Astrocyte (in vitro differentiated cells and primary cell): ENCODE data around the gene DNAJC6. TPM values are rescaled to one million over a fixed set of nuclear protein-coding genes. Genes with fewer than 3 reads are reported as not detected.

Source experiments
- DNase-seq: peaks from one replicate; pipeline ENCODE4 v3.0.0-alpha.2; 2010; ENCODE audit warnings: low read depth
- FAIRE-seq: peaks from 2 replicates; lab custom pipeline; 2011; peaks lifted over from hg19 to GRCh38; lab: Jason Lieb, UNC
- H2AFZ ChIP-seq: 2 replicates; pipeline ENCODE4 v1.6.0; 2012; ENCODE audit warnings: low read depth, low read length, inconsistent platforms
- H3K27ac ChIP-seq: 2 replicates; pipeline ENCODE4 v1.5.1; 2011; ENCODE audit warnings: low read depth, low read length, inconsistent platforms
- H3K27me3 ChIP-seq: 2 replicates; pipeline ENCODE4 v1.6.0; 2011; ENCODE audit warnings: low read length, inconsistent platforms; ENCODE audit not compliant: insufficient read depth
- H3K36me3 ChIP-seq: 2 replicates; pipeline ENCODE4 v1.5.1; 2011; ENCODE audit warnings: low read length, inconsistent platforms; ENCODE audit not compliant: insufficient read depth
- H3K4me1 ChIP-seq: 2 replicates; pipeline ENCODE4 v1.5.1; 2011; ENCODE audit warnings: low read length, inconsistent platforms; ENCODE audit not compliant: insufficient read depth
- H3K4me2 ChIP-seq: 2 replicates; pipeline ENCODE4 v1.6.0; 2012; ENCODE audit warnings: low read length, inconsistent platforms
- H3K4me3 ChIP-seq: 2 replicates; pipeline ENCODE4 v1.5.1; 2011; ENCODE audit warnings: low read depth, mild to moderate bottlenecking, low read length, inconsistent platforms; ENCODE audit not compliant: insufficient read depth
- H3K79me2 ChIP-seq: 2 replicates; pipeline ENCODE4 v1.6.0; 2012; ENCODE audit warnings: mild to moderate bottlenecking, low read length, inconsistent platforms; ENCODE audit not compliant: insufficient read depth
- H3K9ac ChIP-seq: 2 replicates; pipeline ENCODE4 v1.6.0; 2012; ENCODE audit warnings: mild to moderate bottlenecking, low read length, inconsistent platforms
- H3K9me3 ChIP-seq: 2 replicates; pipeline ENCODE4 v1.5.1; 2012; ENCODE audit warnings: low read depth, mild to moderate bottlenecking, low read length, inconsistent platforms; ENCODE audit not compliant: insufficient read depth
- H4K20me1 ChIP-seq: 2 replicates; pipeline ENCODE4 v1.6.0; 2012; ENCODE audit warnings: low read length, inconsistent platforms; ENCODE audit not compliant: insufficient read depth
- H3K27ac Mint-ChIP-seq: one replicate; pipeline ENCODE4 v1.8.0; 2021; ENCODE audit warnings: mild to moderate bottlenecking, mixed read lengths; ENCODE audit not compliant: unreplicated experiment
- H3K27me3 Mint-ChIP-seq: one replicate; pipeline ENCODE4 v1.8.0; 2021; ENCODE audit warnings: low read depth, mixed read lengths; ENCODE audit not compliant: unreplicated experiment
- H3K36me3 Mint-ChIP-seq: one replicate; pipeline ENCODE4 v1.8.0; 2021; ENCODE audit warnings: low read depth, mixed read lengths; ENCODE audit not compliant: unreplicated experiment
- H3K4me1 Mint-ChIP-seq: one replicate; pipeline ENCODE4 v1.8.0; 2021; ENCODE audit warnings: low read depth, mixed read lengths; ENCODE audit not compliant: unreplicated experiment
- H3K4me3 Mint-ChIP-seq: one replicate; pipeline ENCODE4 v1.8.0; 2021; ENCODE audit warnings: mild to moderate bottlenecking, moderate library complexity, mixed read lengths; ENCODE audit not compliant: unreplicated experiment
- H3K9me3 Mint-ChIP-seq: one replicate; pipeline ENCODE4 v1.8.0; 2021; ENCODE audit warnings: mild to moderate bottlenecking, mixed read lengths; ENCODE audit not compliant: unreplicated experiment
- CTCF ChIP-seq: IDR thresholded peaks from 2 replicates; pipeline ENCODE4 v1.5.1; 2011; ENCODE audit warnings: low read depth, mild to moderate bottlenecking, inconsistent platforms, low read length, moderate library complexity; ENCODE audit not compliant: insufficient read depth
- EZH2 ChIP-seq: IDR thresholded peaks from 2 replicates; pipeline ENCODE4 v1.6.1; 2012; ENCODE audit warnings: mild to moderate bottlenecking, low read length, inconsistent platforms; ENCODE audit not compliant: insufficient read depth
- total RNA-seq: library from RNA; stranded (reverse); gene quantifications from 2 replicates; pipeline ENCODE4 v1.2.1, GENCODE V29; 2021

Gene DNAJC6
- total RNA-seq, 1 donor from 2014 or later = 8.9 TPM

DNA sequence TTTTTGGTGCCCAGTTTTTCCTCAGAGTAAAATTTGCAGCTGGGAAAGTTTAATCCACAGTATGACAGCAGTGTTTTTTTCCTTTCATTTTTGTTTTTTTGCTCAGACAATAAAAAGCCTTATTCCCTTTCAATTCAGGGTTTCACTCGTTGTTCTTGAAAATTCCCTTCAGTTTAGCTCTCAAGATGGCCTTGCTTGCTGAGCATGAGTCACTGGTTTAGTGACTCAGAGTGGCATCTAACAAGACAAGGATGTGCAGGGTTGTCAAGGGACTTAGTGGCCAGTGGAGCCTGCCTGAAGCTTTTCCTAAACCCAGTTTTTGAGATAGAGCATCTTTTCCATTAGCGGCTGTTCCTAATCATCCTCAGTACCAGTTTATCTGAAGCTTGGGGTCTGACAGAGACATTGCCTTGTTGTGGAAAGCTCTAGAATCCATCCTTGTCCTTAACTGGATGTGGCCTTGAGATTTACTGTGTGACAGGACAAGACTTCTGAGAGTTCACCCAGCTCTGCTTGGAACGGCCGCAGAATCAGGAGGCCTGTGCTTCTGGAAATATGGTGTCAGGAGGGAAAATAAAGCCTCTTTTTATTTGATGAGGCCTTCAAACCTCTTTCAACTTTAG, 48.4 kb upstream of the DNAJC6 start:
- Histone ChIP-seq H3K9me3 (no peaks in the 10 kb centered on the region), H4K20me1 (no peaks in the 10 kb centered on the region), H3K27ac (no peak overlapping the region), H3K9ac (no peak overlapping the region), H3K4me2 (no peak overlapping the region), H3K79me2 (no peaks in the 10 kb centered on the region), H3K27me3 (no peaks in the 10 kb centered on the region), H3K4me1 (peaks cover 6% of the 10 kb centered on the region), H3K36me3 (no peaks in the 10 kb centered on the region), H3K4me3 (no peak overlapping the region), H2AFZ (no peak overlapping the region)
- Mint-ChIP-seq H3K4me3 (peak overlapping the region; percentile 8), H3K4me1 (peaks cover 14% of the 10 kb centered on the region), H3K27me3 (peaks cover 2% of the 10 kb centered on the region), H3K27ac (peak overlapping the region; percentile 84), H3K9me3 (no peaks in the 10 kb centered on the region), H3K36me3 (no peaks in the 10 kb centered on the region)
- peak; percentile 41 for FAIRE-seq
- TF ChIP-seq EZH2 (no peak), CTCF (no peak)
- DNase-seq = peak; percentile 50

DNA sequence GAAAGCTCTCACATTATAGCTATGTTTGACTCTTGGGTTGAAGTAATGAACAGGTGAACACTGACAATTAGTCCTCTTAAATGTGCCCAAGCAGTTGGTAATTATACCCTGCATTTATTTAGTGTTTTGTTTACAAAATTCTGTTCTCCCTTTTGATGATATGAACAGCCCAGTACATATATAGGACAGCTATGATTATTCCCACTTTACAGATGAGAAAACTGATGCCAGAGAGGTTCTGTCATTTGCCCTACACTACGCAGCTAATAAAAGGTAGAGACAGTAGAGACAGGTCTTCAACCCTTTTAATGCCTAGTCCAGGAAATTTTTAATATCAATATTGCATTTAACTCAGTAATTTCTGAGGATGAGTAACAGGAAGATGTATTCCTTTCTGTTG, 46.1 kb upstream of the DNAJC6 start:
- Histone ChIP-seq H3K4me1 (peaks cover 6% of the 10 kb centered on the region), H4K20me1 (no peaks in the 10 kb centered on the region), H3K27me3 (no peaks in the 10 kb centered on the region), H3K9ac (no peak overlapping the region), H3K4me3 (no peak overlapping the region), H3K36me3 (no peaks in the 10 kb centered on the region), H2AFZ (no peak overlapping the region), H3K4me2 (no peak overlapping the region), H3K27ac (no peak overlapping the region), H3K79me2 (no peaks in the 10 kb centered on the region), H3K9me3 (no peaks in the 10 kb centered on the region)
- no peaks in the 10 kb centered on the region for H3K9me3 Mint-ChIP-seq
- FAIRE-seq = no peak
- no peak for DNase-seq
- H3K27me3 Mint-ChIP-seq = no peaks in the 10 kb centered on the region
- H3K27ac Mint-ChIP-seq = no peak overlapping the region
- no peaks in the 10 kb centered on the region for H3K36me3 Mint-ChIP-seq
- TF ChIP-seq EZH2 (no peak), CTCF (no peak)
- H3K4me3 Mint-ChIP-seq = no peak overlapping the region
- peaks cover 16% of the 10 kb centered on the region for H3K4me1 Mint-ChIP-seq

- no peaks in the 10 kb centered on the region for H3K36me3 Mint-ChIP-seq
- H3K36me3 ChIP-seq = no peaks in the 10 kb centered on the region
- no peaks in the 10 kb centered on the region for H3K27me3 ChIP-seq
- H3K4me1 Mint-ChIP-seq = peaks cover 16% of the 10 kb centered on the region
- peak overlapping the region; percentile 70 for H3K4me3 Mint-ChIP-seq
- H3K79me2 ChIP-seq = no peaks in the 10 kb centered on the region
- no peaks in the 10 kb centered on the region for H3K9me3 Mint-ChIP-seq
- no peaks in the 10 kb centered on the region for H3K27me3 Mint-ChIP-seq
- peak overlapping the region; percentile 51 for H2AFZ ChIP-seq
- DNase-seq (peak; percentile 52), FAIRE-seq (no peak)
- no peak overlapping the region for H3K27ac ChIP-seq
- peaks cover 6% of the 10 kb centered on the region for H3K4me1 ChIP-seq
- peak overlapping the region; percentile 85 for H3K4me2 ChIP-seq
- TF ChIP-seq EZH2 = no peak
- peak overlapping the region; percentile 44 for H3K27ac Mint-ChIP-seq
- H3K9ac ChIP-seq = no peak overlapping the region
- H3K4me3 ChIP-seq = peak overlapping the region; percentile 51
- no peaks in the 10 kb centered on the region for H4K20me1 ChIP-seq
- H3K9me3 ChIP-seq = no peaks in the 10 kb centered on the region
Observed at GRCh38 chr1:65264197-65264929, 45.0 kb upstream of the DNAJC6 start.
